Left cardiac atrium (tissue), 4 donors: ENCODE data around the gene NHERF2. TPM values are rescaled to one million over a fixed set of nuclear protein-coding genes. Genes with fewer than 3 reads are reported as not detected.

Experiments used
- ATAC-seq, 2 donors: fragments of 200-7000 bp; cut with Tn5 transposase; one replicate each; pipeline ENCODE4 v1.9.1; 2020; ENCODE audit warnings: mild to moderate bottlenecking in 2 of 2, moderate library complexity in 2 of 2
- DNase-seq: peaks from one replicate; pipeline ENCODE4 v3.0.0-alpha.2; 2020
- intact Hi-C, 2 donors: fragments of 100-400 bp; cut with DNase I; formaldehyde crosslinking; loops; one replicate each; pipeline versions ENCODE4 v1.14.1 to v1.15.1; 2022 to 2023
- total RNA-seq, 2 donors: library from RNA; stranded (reverse); fragmentation: NEBNext Ultra II Directional; extraction: Animal tissue kit (Norgen Biotek cat#: 25700); gene quantifications; one replicate each; pipeline ENCODE4 v1.2.1, GENCODE V29; 2021
- donor health status: DM: no; HTN: yes; CAD: no.
- donor health status: DM: no; HTN: yes; CAD: no; lungs with severe emphysema.
- donor health status: DM: yes; HTN: yes; CAD: no.
- donor health status: Dilated cardiomyopathy.

The NHERF2 gene
- total RNA-seq, 2 donors from 2014 or later: 164 to 242 TPM

- no peak for ATAC-seq
- intact Hi-C loops: no loop called here
Observed at GRCh38 chr16:2083876-2084780, 57.4 kb downstream of the NHERF2 start.

GRCh38 chr16:2084895-2085625 lies 58.4 kb downstream of the NHERF2 start:
- ATAC-seq (no peak), DNase-seq (no peak)
- intact Hi-C loops: no loop called here

More at GRCh38 chr16:2083876-2084780, 57.4 kb downstream of the NHERF2 start:
- no peak for DNase-seq

GRCh38 chr16:2085669-2086068 lies 59.0 kb downstream of the NHERF2 start:
- DNase-seq (no peak), ATAC-seq (no peak)
- intact Hi-C loops: no loop called here

- DNase-seq (no peak), ATAC-seq (no peak)
- intact Hi-C loops: no loop called here
Observed at GRCh38 chr16:2086106-2086742, 59.5 kb downstream of the NHERF2 start.

- intact Hi-C loops: no loop called here
- ATAC-seq (no peak), DNase-seq (no peak)
Observed at GRCh38 chr16:2086812-2087747, 60.4 kb downstream of the NHERF2 start.

GRCh38 chr16:2087748-2088631 lies 61.3 kb downstream of the NHERF2 start:
- intact Hi-C loops: no loop called here
- ATAC-seq (no peak), DNase-seq (no peak)

Other genes starting within 250 kb of the NHERF2 start
- gene SPSB3, start 244.3 kb upstream of the NHERF2 start, total RNA-seq: 10 to 100 TPM; 25.9 to 27.7 TPM
- 10 to 100 TPM; 32.5 to 33.6 TPM for gene NUBP2, start 243.9 kb upstream of the NHERF2 start, total RNA-seq
- not detected for gene IGFALS, start 233.2 kb upstream of the NHERF2 start, total RNA-seq
- 100 to 1,000 TPM; 113 to 123 TPM for gene HAGH, start 200.1 kb upstream of the NHERF2 start, total RNA-seq
- 10 to 100 TPM; 21.1 to 21.2 TPM for gene FAHD1, start 199.7 kb upstream of the NHERF2 start, total RNA-seq
- gene MEIOB, start 154.7 kb upstream of the NHERF2 start, total RNA-seq: under 1 TPM; 0.18 to 0.21 TPM
- not detected for gene HS3ST6, start 108.5 kb upstream of the NHERF2 start, total RNA-seq
- 10 to 100 TPM; 23.6 to 30.8 TPM for gene MSRB1, start 83.7 kb upstream of the NHERF2 start, total RNA-seq
- gene RPL3L, start 72.2 kb upstream of the NHERF2 start, total RNA-seq: 10 to 100 TPM; 33.4 to 78.2 TPM
- 100 to 1,000 TPM; 411 to 435 TPM for gene NDUFB10, start 67.4 kb upstream of the NHERF2 start, total RNA-seq
- gene RPS2, start 62.1 kb upstream of the NHERF2 start, total RNA-seq: 1,000 to 10,000 TPM; 1,152 to 1,209 TPM
- not detected for gene RNF151, start 60.0 kb upstream of the NHERF2 start, total RNA-seq
- 10 to 100 TPM; 19.4 to 21.5 TPM for gene TBL3, start 54.8 kb upstream of the NHERF2 start, total RNA-seq
- not detected for gene NOXO1, start 45.4 kb upstream of the NHERF2 start, total RNA-seq
- 10 to 100 TPM; 18.1 to 20.6 TPM for gene GFER, start 42.7 kb upstream of the NHERF2 start, total RNA-seq
- 1 to 10 TPM in 1 of 2 donors, under 1 TPM in 1; 0.74 to 1.9 TPM for gene SYNGR3, start 36.9 kb upstream of the NHERF2 start, total RNA-seq
- 10 to 100 TPM; 14.7 to 22.9 TPM for gene ZNF598, start 17.1 kb upstream of the NHERF2 start, total RNA-seq
- under 1 TPM in 1 of 2 donors, not detected in 1; 0.84 TPM for gene NPW, start 7.1 kb upstream of the NHERF2 start, total RNA-seq
- gene NTHL1, start 20.9 kb downstream of the NHERF2 start, total RNA-seq: 10 to 100 TPM in 1 of 2 donors, 1 to 10 TPM in 1; 5.7 to 16.6 TPM
- gene TSC2, start 21.1 kb downstream of the NHERF2 start, total RNA-seq: 10 to 100 TPM; 54.3 to 73.4 TPM
- gene PKD1, start 109.0 kb downstream of the NHERF2 start, total RNA-seq: 100 to 1,000 TPM in 1 of 2 donors, 10 to 100 TPM in 1; 82.2 to 104 TPM
- gene RAB26, start 121.7 kb downstream of the NHERF2 start, total RNA-seq: under 1 TPM; 0.81 to 0.88 TPM
- 10 to 100 TPM; 31.1 to 34.9 TPM for gene TRAF7, start 128.9 kb downstream of the NHERF2 start, total RNA-seq
- gene CASKIN1, start 169.7 kb downstream of the NHERF2 start, total RNA-seq: 1 to 10 TPM; 5.9 to 6.1 TPM
- gene MLST8, start 178.6 kb downstream of the NHERF2 start, total RNA-seq: 10 to 100 TPM; 24.9 to 26.9 TPM
- 1 to 10 TPM; 5.7 to 5.9 TPM for gene BRICD5, start 184.0 kb downstream of the NHERF2 start, total RNA-seq
- 10 to 100 TPM; 21.1 to 24.6 TPM for gene PGP, start 187.9 kb downstream of the NHERF2 start, total RNA-seq
- 10 to 100 TPM; 11.9 to 15.0 TPM for gene E4F1, start 196.7 kb downstream of the NHERF2 start, total RNA-seq
- gene DNASE1L2, start 209.5 kb downstream of the NHERF2 start, total RNA-seq: under 1 TPM; 0.29 to 0.65 TPM
- 100 to 1,000 TPM; 124 to 128 TPM for gene ECI1, start 224.7 kb downstream of the NHERF2 start, total RNA-seq
- 100 to 1,000 TPM in 1 of 2 donors, 10 to 100 TPM in 1; 98.8 to 120 TPM for gene RNPS1, start 241.2 kb downstream of the NHERF2 start, total RNA-seq